HCT116 (cell line): ENCODE measurements around the gene LILRB3. TPM values are rescaled to one million over a fixed set of nuclear protein-coding genes. Genes with fewer than 3 reads are reported as not detected.
"Not testable (repeated sequence)": the region's sequence is repeated elsewhere in the genome, so short reads cannot be mapped to it uniquely, and the experiment has no call there.

Source experiments
- ATAC-seq: fragments of 200-7000 bp; cut with Tn5 transposase; 2 replicates; pipeline ENCODE4 v1.9.1; 2020; ENCODE audit warnings: mild to moderate bottlenecking, moderate library complexity
- BruUV-seq: library from RNA; stranded (reverse); fragments of 400-500 nt; replicated peaks from 2 replicates; lab custom pipeline; 2021; lab: Mats Ljungman, UMichigan
- CTCF ChIA-PET: fragments of 300-600 bp; sonication (Branson Sonifier 250); formaldehyde crosslinking; loops from one replicate; lab custom pipeline; 2021; ENCODE audit warnings: antibody characterized with exemption; lab: Charles Lee
- POLR2A ChIA-PET: fragments of 300-600, 350-600 bp; sonication (Branson Sonifier 250); formaldehyde crosslinking; loops from one replicate; lab custom pipeline; 2021; ENCODE audit warnings: antibody characterized with exemption; lab: Charles Lee
- RAD21 ChIA-PET, 2 experiments: fragments of 300-600 bp; sonication (Branson Sonifier 250); formaldehyde crosslinking; loops; one replicate each; lab custom pipeline; 2023; ENCODE audit warnings: low total read pairs in 2 of 2; ENCODE audit not compliant: uncharacterized antibody in 2 of 2, unreplicated experiment in 2 of 2, low non-redundant PET in 1 of 2; lab: Charles Lee
- DNase-seq: peaks from one replicate; pipeline ENCODE4 v3.0.0-alpha.2; 2010; ENCODE audit warnings: low read depth, low spot score
- H2AFZ ChIP-seq: fragments of 200-600 bp; shearing (Covaris generic), sonication (generic); 2 replicates; pipeline ENCODE4 v1.6.1; 2017; ENCODE audit warnings: low read depth, mixed run types, mixed read lengths, antibody characterized with exemption, low read length; ENCODE audit not compliant: poor library complexity, severe bottlenecking
- H3K27ac ChIP-seq: 2 replicates; pipeline ENCODE4 v1.5.1; 2012; ENCODE audit warnings: low read depth, low read length
- H3K27me3 ChIP-seq: fragments of 200-600 bp; sonication (generic); 2 replicates; pipeline ENCODE4 v1.6.1; 2016; ENCODE audit warnings: mixed run types, low read length, mixed read lengths; ENCODE audit not compliant: insufficient read depth
- H3K36me3 ChIP-seq, 2 experiments: fragments of 200-500 bp in 1 of 2; fragments of 200-600 bp in 1 of 2; sonication (Bioruptor generic) in 1 of 2; sonication (generic) in 1 of 2; 2 replicates each; pipeline versions ENCODE4 v1.5.1 to v1.6.1; 2014 to 2016; ENCODE audit warnings: low read length in 2 of 2, inconsistent platforms in 1 of 2, mixed read lengths in 1 of 2, mixed run types in 1 of 2; ENCODE audit not compliant: insufficient read depth in 2 of 2, control insufficient read depth in 1 of 2
- H3K4me1 ChIP-seq, 2 experiments: fragments of 200-600 bp in 1 of 2; sonication (generic) in 1 of 2; 2 replicates each; pipeline versions ENCODE4 v1.5.1 to v1.6.1; 2012 to 2017; ENCODE audit warnings: low read length in 2 of 2, inconsistent platforms in 1 of 2, mild to moderate bottlenecking in 1 of 2, mixed read lengths in 1 of 2, mixed run types in 1 of 2, moderate library complexity in 1 of 2; ENCODE audit not compliant: insufficient read depth in 2 of 2, control insufficient read depth in 1 of 2
- H3K4me2 ChIP-seq: fragments of 200-600 bp; sonication (generic); 2 replicates; pipeline ENCODE4 v1.6.1; 2017; ENCODE audit warnings: mixed run types, low read length, mixed read lengths
- H3K4me3 ChIP-seq, 2 experiments: fragments of 200-600 bp in 1 of 2; sonication (generic) in 1 of 2; replicated peaks in 1 of 2; 2 replicates each; pipeline ENCODE4 v1.5.1; 2011 to 2016; ENCODE audit warnings: low read length in 2 of 2, control low read depth in 1 of 2, low read depth in 1 of 2, mild to moderate bottlenecking in 1 of 2, mixed read lengths in 1 of 2, mixed run types in 1 of 2
- H3K79me2 ChIP-seq: fragments of 200-600 bp; sonication (generic); 2 replicates; pipeline ENCODE4 v1.6.1; 2017; ENCODE audit warnings: mild to moderate bottlenecking, mixed run types, low read length, moderate library complexity, mixed read lengths; ENCODE audit not compliant: insufficient read depth
- H3K9ac ChIP-seq: fragments of 200-600 bp; sonication (generic); 2 replicates; pipeline ENCODE4 v1.6.1; 2016; ENCODE audit warnings: low read length, mixed read lengths
- H3K9me2 ChIP-seq: fragments of 200-600 bp; sonication (generic), shearing (Covaris generic); 2 replicates; pipeline ENCODE4 v1.6.1; 2017; ENCODE audit warnings: mixed run types, mild to moderate bottlenecking, moderate library complexity; ENCODE audit not compliant: insufficient read depth
- H3K9me3 ChIP-seq, 2 experiments: fragments of 200-500 bp in 1 of 2; fragments of 200-600 bp in 1 of 2; sonication (Bioruptor generic) in 1 of 2; sonication (generic) in 1 of 2; 2 replicates each; pipeline ENCODE4 v1.6.1; 2014 to 2017; ENCODE audit warnings: low read length in 2 of 2, mixed read lengths in 2 of 2, inconsistent platforms in 1 of 2, low read depth in 1 of 2, mild to moderate bottlenecking in 1 of 2, mixed run types in 1 of 2, moderate library complexity in 1 of 2; ENCODE audit not compliant: control insufficient read depth in 1 of 2, insufficient read depth in 1 of 2
- H4K20me1 ChIP-seq: fragments of 200-600 bp; sonication (generic), shearing (Covaris generic); 2 replicates; pipeline ENCODE4 v1.6.1; 2017; ENCODE audit warnings: mixed run types, mild to moderate bottlenecking, moderate library complexity; ENCODE audit not compliant: insufficient read depth
- ATF3 ChIP-seq: IDR thresholded peaks from 2 replicates; pipeline ENCODE4 v1.6.1; 2012
- CBX3 ChIP-seq: IDR thresholded peaks from 2 replicates; pipeline ENCODE4 v1.6.1; 2012; ENCODE audit warnings: low read depth
- EGR1 ChIP-seq: IDR thresholded peaks from 2 replicates; pipeline ENCODE4 v1.6.1; 2012; ENCODE audit warnings: low read depth
- ELF1 ChIP-seq: IDR thresholded peaks from 2 replicates; pipeline ENCODE4 v1.6.1; 2012; ENCODE audit warnings: low read depth, borderline replicate concordance
- EZH2 ChIP-seq: fragments of 200-600 bp; sonication (generic); IDR thresholded peaks from 2 replicates; pipeline ENCODE4 v1.6.1; 2017; ENCODE audit warnings: antibody characterized with exemption, mixed run types
- FOSL1 ChIP-seq: IDR thresholded peaks from 2 replicates; pipeline ENCODE4 v1.6.1; 2012; ENCODE audit warnings: low read depth
- JUND ChIP-seq: IDR thresholded peaks from 2 replicates; pipeline ENCODE4 v1.6.1; 2012
- RAD21 ChIP-seq: IDR thresholded peaks from 2 replicates; pipeline ENCODE4 v1.6.1; 2012; ENCODE audit warnings: low read depth, mild to moderate bottlenecking
- SIN3A ChIP-seq: IDR thresholded peaks from 2 replicates; pipeline ENCODE4 v1.6.1; 2012; ENCODE audit warnings: low read depth
- SRF ChIP-seq: IDR thresholded peaks from 2 replicates; pipeline ENCODE4 v1.6.1; 2012; ENCODE audit warnings: low read depth
- TCF7L2 ChIP-seq: IDR thresholded peaks from 2 replicates; pipeline ENCODE4 v1.7.0; 2011; ENCODE audit warnings: borderline replicate concordance, inconsistent platforms; ENCODE audit not compliant: insufficient read depth, insufficient read length; ENCODE audit errors: extremely low read depth
- YY1 ChIP-seq: IDR thresholded peaks from 2 replicates; pipeline ENCODE4 v1.6.1; 2011; ENCODE audit warnings: low read length, low read depth, moderate library complexity, mild to moderate bottlenecking; ENCODE audit not compliant: insufficient replicate concordance; ENCODE audit errors: extremely low read depth
- ZBTB33 ChIP-seq: IDR thresholded peaks from 2 replicates; pipeline ENCODE4 v1.6.1; 2011; ENCODE audit warnings: mild to moderate bottlenecking, low read length, moderate library complexity; ENCODE audit not compliant: insufficient replicate concordance; ENCODE audit errors: extremely low read depth
- ZFX ChIP-seq: fragments of 450-650 bp; IDR thresholded peaks from 2 replicates; pipeline ENCODE4 v1.6.1; 2017
- ZNF274 ChIP-seq: fragments of 200-500 bp; sonication (Bioruptor generic); IDR thresholded peaks from 2 replicates; pipeline ENCODE4 v1.6.1; 2014; ENCODE audit warnings: mild to moderate bottlenecking, low read depth, low read length, inconsistent platforms
- intact Hi-C: fragments of 100-400 bp; cut with micrococcal nuclease; formaldehyde crosslinking; loops from 2 replicates; pipeline ENCODE4 v1.10.0; 2022
- total RNA-seq: library from RNA; stranded (reverse); gene quantifications from one replicate; pipeline ENCODE4 v1.2.1, GENCODE V29; 2021; ENCODE audit not compliant: unreplicated experiment

Gene LILRB3
- total RNA-seq, 1 experiment from 2014 or later = 0.12 TPM

GRCh38 chr19:54216869-54217268 lies 5.9 kb downstream of the LILRB3 start:
- Histone ChIP-seq H3K36me3 (no peaks in the 10 kb centered on the region), H3K9me2 (no peaks in the 10 kb centered on the region), H3K27ac (no peak overlapping the region), H3K4me1 (no peaks in the 10 kb centered on the region), H4K20me1 (no peaks in the 10 kb centered on the region), H3K4me2 (no peak overlapping the region), H3K27me3 (no peaks in the 10 kb centered on the region), H2AFZ (no peak overlapping the region), H3K79me2 (no peaks in the 10 kb centered on the region)
- DNase-seq (no peak), ATAC-seq (no peak)
- BruUV-seq = no TSS peak
- no peak for TF ChIP-seq SIN3A
- TF ChIP-seq EZH2 = no peak
- no peak for TF ChIP-seq FOSL1
- TF ChIP-seq TCF7L2 = no peak
- TF ChIP-seq ZNF274 = no peak
- no peak for TF ChIP-seq RAD21
- TF ChIP-seq ELF1 = no peak
- TF ChIP-seq ATF3 = no peak
- no peak for TF ChIP-seq EGR1
- no peak for TF ChIP-seq CBX3
- TF ChIP-seq YY1 = no peak
- TF ChIP-seq ZBTB33 = no peak
- TF ChIP-seq JUND = no peak
- TF ChIP-seq SRF = no peak
- TF ChIP-seq ZFX = no peak
- TF ChIP-seq, all 23 proteins: peak for 0
- CTCF ChIA-PET = no interaction called here
- no peaks in the 10 kb centered on the region for H3K9me3 ChIP-seq
- H3K4me3 ChIP-seq = no peak overlapping the region
- no peak overlapping the region for H3K9ac ChIP-seq
- RAD21 ChIA-PET = no interaction called here
- intact Hi-C loops = no loop called here
- POLR2A ChIA-PET = no interaction called here

DNA sequence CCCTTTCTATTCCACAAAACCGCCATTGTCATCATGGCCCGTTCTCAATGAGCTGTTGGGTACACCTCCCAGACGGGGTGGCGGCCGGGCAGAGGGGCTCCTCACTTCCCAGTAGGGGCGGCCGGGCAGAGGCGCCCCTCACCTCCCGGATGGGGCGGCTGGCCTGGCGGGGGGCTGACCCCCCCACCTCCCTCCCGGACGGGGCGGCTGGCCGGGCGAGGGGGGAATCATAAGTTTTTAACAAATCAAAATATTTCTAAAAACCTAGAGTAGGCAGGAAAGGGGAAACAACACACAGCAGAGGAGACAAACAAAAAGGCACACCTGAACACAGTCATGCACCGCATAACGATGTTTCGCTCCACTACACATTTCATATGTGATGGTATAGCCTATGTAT lies 8.1 kb downstream of the LILRB3 start:
- H3K79me2 ChIP-seq, H3K4me1 ChIP-seq, H3K27me3 ChIP-seq, H3K9ac ChIP-seq, POLR2A ChIA-PET, H3K4me2 ChIP-seq, intact Hi-C loops, BruUV-seq, H3K4me3 ChIP-seq, H2AFZ ChIP-seq, H3K9me2 ChIP-seq, CTCF ChIA-PET, H4K20me1 ChIP-seq, DNase-seq, RAD21 ChIA-PET, H3K36me3 ChIP-seq, ATAC-seq, H3K9me3 ChIP-seq, H3K27ac ChIP-seq: not testable (repeated sequence)

GRCh38 chr19:54214217-54214616 lies 8.6 kb downstream of the LILRB3 start:
- H2AFZ ChIP-seq, H3K36me3 ChIP-seq, H3K4me2 ChIP-seq, H3K9me3 ChIP-seq, H3K79me2 ChIP-seq, BruUV-seq, H3K27me3 ChIP-seq, H3K27ac ChIP-seq, POLR2A ChIA-PET, H3K4me3 ChIP-seq, DNase-seq, H4K20me1 ChIP-seq, ATAC-seq, RAD21 ChIA-PET, H3K9ac ChIP-seq, H3K9me2 ChIP-seq, CTCF ChIA-PET, intact Hi-C loops: not testable (repeated sequence)
- H3K4me1 ChIP-seq = peaks cover 6 to 10% of the 10 kb centered on the region in 2 experiments; a peak in 3 of 4 replicates
